HepG2 (cell line): ENCODE measurements around the gene NAT9. TPM values are rescaled to one million over a fixed set of nuclear protein-coding genes. Genes with fewer than 3 reads are reported as not detected.

ENCODE experiments used
- ATAD3A ChIP-seq: sonication (generic); formaldehyde crosslinking; IDR thresholded peaks from 2 replicates; pipeline ENCODE4 v1.4.0; 2020; ENCODE audit warnings: missing genetic modification reagents
- GRHL1 ChIP-seq: sonication (generic); formaldehyde crosslinking; conservative IDR thresholded peaks from 2 replicates; pipeline ENCODE4 v1.8.0; 2022; ENCODE audit warnings: missing genetic modification reagents
- KAT2B ChIP-seq: fragments of 150-350 bp; IDR thresholded peaks from 2 replicates; pipeline ENCODE4 v1.6.1; 2014; ENCODE audit warnings: low read depth, low read length, borderline replicate concordance
- MAFG ChIP-seq: sonication (generic); formaldehyde crosslinking; IDR thresholded peaks from 2 replicates; pipeline ENCODE4 v1.5.1; 2020; ENCODE audit warnings: mild to moderate bottlenecking, missing genetic modification reagents
- NCOA2 ChIP-seq: sonication (generic); formaldehyde crosslinking; IDR thresholded peaks from 2 replicates; pipeline ENCODE4 v1.8.0; 2022; ENCODE audit warnings: inconsistent platforms
- PREB ChIP-seq: sonication (generic); formaldehyde crosslinking; IDR thresholded peaks from 2 replicates; pipeline ENCODE4 v1.4.0; 2020; ENCODE audit warnings: missing genetic modification reagents
- RNF219 ChIP-seq: sonication (generic); formaldehyde crosslinking; IDR thresholded peaks from 2 replicates; pipeline ENCODE4 v1.5.0; 2020; ENCODE audit warnings: mild to moderate bottlenecking, missing genetic modification reagents
- SPEN ChIP-seq: sonication (generic); formaldehyde crosslinking; IDR thresholded peaks from 2 replicates; pipeline ENCODE4 v1.5.1; 2020; ENCODE audit warnings: low read depth, mild to moderate bottlenecking, missing genetic modification reagents
- SRF ChIP-seq: IDR thresholded peaks from 2 replicates; pipeline ENCODE4 v1.6.1; 2011; ENCODE audit warnings: mild to moderate bottlenecking, low read depth, low read length, moderate library complexity
- STAT6 ChIP-seq: sonication (generic); formaldehyde crosslinking; IDR thresholded peaks from 2 replicates; pipeline ENCODE4 v1.4.0; 2020; ENCODE audit warnings: missing genetic modification reagents, mild to moderate bottlenecking, borderline replicate concordance
- TBL1XR1 ChIP-seq: fragments of 150-350 bp; IDR thresholded peaks from 2 replicates; pipeline ENCODE4 v1.6.1; 2014; ENCODE audit warnings: borderline replicate concordance, low read length; ENCODE audit not compliant: partially characterized antibody
- ZFX ChIP-seq: sonication (generic); formaldehyde crosslinking; IDR thresholded peaks from 2 replicates; pipeline ENCODE4 v1.4.0; 2020; ENCODE audit warnings: mild to moderate bottlenecking, low read depth, missing genetic modification reagents, moderate library complexity
- ZNF18 ChIP-seq: sonication (generic); formaldehyde crosslinking; IDR thresholded peaks from 2 replicates; pipeline ENCODE4 v1.8.0; 2022; ENCODE audit warnings: mild to moderate bottlenecking, missing genetic modification reagents; ENCODE audit not compliant: insufficient replicate concordance
- ZNF230 ChIP-seq: sonication (generic); formaldehyde crosslinking; IDR thresholded peaks from 2 replicates; pipeline ENCODE4 v1.4.0; 2020; ENCODE audit warnings: mild to moderate bottlenecking, missing genetic modification reagents
- ZNF383 ChIP-seq: sonication (generic); formaldehyde crosslinking; IDR thresholded peaks from 2 replicates; pipeline ENCODE4 v1.4.0; 2020; ENCODE audit warnings: missing genetic modification reagents, mild to moderate bottlenecking, borderline replicate concordance
- ZNF576 ChIP-seq: sonication (generic); formaldehyde crosslinking; IDR thresholded peaks from 2 replicates; pipeline ENCODE4 v1.4.0; 2020; ENCODE audit warnings: mild to moderate bottlenecking, missing genetic modification reagents
- ZNF616 ChIP-seq: sonication (generic); formaldehyde crosslinking; IDR thresholded peaks from 2 replicates; pipeline ENCODE4 v1.5.0; 2020; ENCODE audit warnings: low read depth, mild to moderate bottlenecking, missing genetic modification reagents
- ZNF670 ChIP-seq: sonication (generic); formaldehyde crosslinking; IDR thresholded peaks from 2 replicates; pipeline ENCODE4 v1.8.0; 2022; ENCODE audit warnings: mild to moderate bottlenecking, missing genetic modification reagents, borderline replicate concordance
- polyA plus RNA-seq, 8 experiments: library from polyadenylated mRNA; depleted of rRNA in 3 of 8; stranded (reverse) in 7 of 8; unstranded in 1 of 8; fragments of >200 nt; fragmentation: Illumina TruSeq in 4 of 8; extraction: Trizol in 4 of 8; gene quantifications; 2 replicates each; pipeline versions ENCODE4 v1.2.1 to v1.2.3, GENCODE V29; 2011 to 2016; ENCODE audit warnings: low read depth in 4 of 8, missing spikeins in 1 of 8, mixed read lengths in 1 of 8; ENCODE audit not compliant: insufficient read depth in 1 of 8
- total RNA-seq, 5 experiments: library from RNA; depleted of rRNA; stranded (reverse); fragments of >200 nt; fragmentation: Illumina TruSeq; extraction: Trizol; gene quantifications; 2 replicates each; pipeline ENCODE4 v1.2.3, GENCODE V29; 2016; ENCODE audit warnings: low read depth in 1 of 5

Gene NAT9
- total and polyA plus RNA-seq, 2 of the 13 experiments (the other 11 are each of a cell fraction or from before 2014, with no cell fraction given): 39.7 to 44.2 TPM

GRCh38 chr17:74750327-74751069, 25.6 kb downstream of the NAT9 start (continued):
- TF ChIP-seq PREB (CRISPR knock-in tag) (no peak), ATAD3A (CRISPR knock-in tag) (no peak), NCOA2 (CRISPR knock-in tag) (peak; percentile 79), ZNF616 (CRISPR knock-in tag) (no peak; the same call in 1 of the 2 replicates), ZNF670 (CRISPR knock-in tag) (0 out of 2 replicates have a peak, but pooled peaks have one; percentile 87), MAFG (CRISPR knock-in tag) (no peak), KAT2B (peak; percentile 73; the same call in 1 of the 2 replicates), STAT6 (CRISPR knock-in tag) (0 out of 2 replicates have a peak, but pooled peaks have one; percentile 43), TBL1XR1 (peak; percentile 60), ZNF383 (CRISPR knock-in tag) (no peak), SRF (no peak), ZFX (CRISPR knock-in tag) (peak; percentile 88), ZNF576 (CRISPR knock-in tag) (no peak), GRHL1 (no peak), ZNF18 (CRISPR knock-in tag) (no peak), RNF219 (CRISPR knock-in tag) (no peak), SPEN (CRISPR knock-in tag) (peak; percentile 82), ZNF230 (CRISPR knock-in tag) (no peak)
